Measurements from ENCODE around the gene SMAD2. TPM values are rescaled to one million over a fixed set of nuclear protein-coding genes. Genes with fewer than 3 reads are reported as not detected.

The SMAD2 gene
- total and polyA plus RNA-seq, 9 of the 15 experiments (the other 6 are each of a cell fraction or from before 2014, with no cell fraction given): 9.2 to 49.6 (median 33.7) TPM

GRCh38 chr18:47780011-47780725 is 150.3 kb downstream of the SMAD2 start:
- BruUV-seq (replicated peaks): no TSS peak
- CTCF ChIA-PET (ENCODE audit: low intra/inter-chr PET ratio): no interaction called here
- in situ Hi-C loops (cut with MboI): no loop called here

More at GRCh38 chr18:47780011-47780725, 150.3 kb downstream of the SMAD2 start:
- peaks cover 0 to 4% of the 10 kb centered on the region in 2 experiments; a peak in 1 of 5 replicates for H3K27me3 ChIP-seq (ENCODE audit: control insufficient read depth in 2 of 2, insufficient read depth in 2 of 2, low read length in 2 of 2)
- no peak for FAIRE-seq
- no peaks in the 10 kb centered on the region for H4K20me1 ChIP-seq (replicated peaks; ENCODE audit: control insufficient read depth, insufficient read depth, low read length)
- no peak for DNase-seq (ENCODE audit: extremely low read depth in 1 of 4, low spot score in 3 of 4)
- H3K4me2 ChIP-seq (ENCODE audit: insufficient read depth, low read length): no peak overlapping the region
- no peak for TF ChIP-seq NFIX (CRISPR knock-in tag; IDR thresholded peaks at IDR 0.05; ENCODE audit: low read depth)
- no peak for TF ChIP-seq ZNF766 (CRISPR knock-in tag; conservative IDR thresholded peaks at IDR 0.05)
- no peak for TF ChIP-seq ZNF780A (CRISPR knock-in tag; IDR thresholded peaks at IDR 0.05)
- no peak for TF ChIP-seq POLR2AphosphoS5 (IDR thresholded peaks at IDR 0.05; ENCODE audit: control insufficient read depth, insufficient read depth, low read depth, low read length)
- TF ChIP-seq, protein P1, sequence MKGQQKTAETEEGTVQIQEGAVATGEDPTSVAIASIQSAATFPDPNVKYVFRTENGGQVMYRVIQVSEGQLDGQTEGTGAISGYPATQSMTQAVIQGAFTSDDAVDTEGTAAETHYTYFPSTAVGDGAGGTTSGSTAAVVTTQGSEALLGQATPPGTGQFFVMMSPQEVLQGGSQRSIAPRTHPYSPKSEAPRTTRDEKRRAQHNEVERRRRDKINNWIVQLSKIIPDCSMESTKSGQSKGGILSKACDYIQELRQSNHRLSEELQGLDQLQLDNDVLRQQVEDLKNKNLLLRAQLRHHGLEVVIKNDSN (CRISPR knock-in tag; IDR thresholded peaks at IDR 0.05): no peak
- no peak for TF ChIP-seq ZNF175 (CRISPR knock-in tag; IDR thresholded peaks at IDR 0.05; ENCODE audit: low read depth)
- TF ChIP-seq POLR3A (IDR thresholded peaks at IDR 0.05; ENCODE audit: borderline replicate concordance, extremely low read depth, insufficient read depth, insufficient read length): no peak
- no peak for TF ChIP-seq C11orf30 (IDR thresholded peaks at IDR 0.05; ENCODE audit: low read depth)
- TF ChIP-seq MBD2 (IDR thresholded peaks at IDR 0.05; ENCODE audit: borderline replicate concordance, low read depth): no peak
- POLR2A ChIA-PET: interaction anchor here (0.7 kb wide), 1 partner anchor 11 kb away, joined by 3 read pairs; no protein-coding TSS in a partner anchor
- H3K79me2 ChIP-seq (ENCODE audit: control insufficient read depth, insufficient read depth, low read length): no peaks in the 10 kb centered on the region
- H3K4me1 ChIP-seq (replicated peaks in 1 of 2; ENCODE audit: control insufficient read depth in 2 of 2, insufficient read depth in 2 of 2, low read length in 2 of 2): no peaks in the 10 kb centered on the region
- intact Hi-C loops (cut with micrococcal nuclease): no loop called here
- no peaks in the 10 kb centered on the region for H3K9me1 ChIP-seq (ENCODE audit: control insufficient read depth, insufficient read depth, low read length)
- no peak overlapping the region for H3K27ac ChIP-seq (ENCODE audit: extremely low read depth, low read depth, low read length)
- no peaks in the 10 kb centered on the region for H3K36me3 ChIP-seq (ENCODE audit: control insufficient read depth, insufficient read depth, low read length)
- no peak overlapping the region for H3K9ac ChIP-seq (ENCODE audit: insufficient read depth in 1 of 2, low read depth in 2 of 2, low read length in 2 of 2)
- H3K9me3 ChIP-seq (replicated peaks; ENCODE audit: control insufficient read depth, insufficient read depth, low read depth, low read length): no peaks in the 10 kb centered on the region
- H2AFZ ChIP-seq (ENCODE audit: low read depth, low read length): no peak overlapping the region
- no peak overlapping the region for H3K4me3 ChIP-seq
- 1% methylated on average over 10 of the region's 11 CpGs for WGBS (ENCODE audit: insufficient coverage, low coverage, missing lambda C conversion rate)
- no peak for ATAC-seq
